Loucy (cell line): ENCODE measurements around the gene SLC31A2.

Experiments used
- H2AFZ ChIP-seq: fragments of 200-600 bp; sonication (generic); 2 replicates; pipeline ENCODE4 v1.6.0; 2016; ENCODE audit warnings: antibody characterized with exemption, mild to moderate bottlenecking, low read length, moderate library complexity
- H3F3A ChIP-seq: fragments of 200-600 bp; 2 replicates; pipeline ENCODE4 v1.6.0; 2016; ENCODE audit warnings: antibody characterized with exemption, low read depth, mild to moderate bottlenecking
- H3K27me3 ChIP-seq: fragments of 200-600 bp; sonication (generic); 2 replicates; pipeline ENCODE4 v1.6.1; 2014; ENCODE audit warnings: low read length, mild to moderate bottlenecking; ENCODE audit not compliant: insufficient read depth, poor library complexity, severe bottlenecking
- H3K36me3 ChIP-seq: fragments of 200-600 bp; sonication (generic); 2 replicates; pipeline ENCODE4 v1.6.1; 2016; ENCODE audit warnings: low read length; ENCODE audit not compliant: insufficient read depth
- H3K4me1 ChIP-seq: fragments of 200-600 bp; sonication (generic); 2 replicates; pipeline ENCODE4 v1.5.1; 2014; ENCODE audit warnings: low read length, mild to moderate bottlenecking; ENCODE audit not compliant: insufficient read depth, poor library complexity, severe bottlenecking
- H3K4me2 ChIP-seq: fragments of 200-600 bp; sonication (generic); 2 replicates; pipeline ENCODE4 v1.6.0; 2014; ENCODE audit warnings: antibody characterized with exemption, low read length, low read depth, mild to moderate bottlenecking; ENCODE audit not compliant: poor library complexity, severe bottlenecking
- H3K4me3 ChIP-seq: fragments of 200-600 bp; sonication (generic); 2 replicates; pipeline ENCODE4 v1.5.1; 2014; ENCODE audit warnings: low read length, mild to moderate bottlenecking, mixed read lengths; ENCODE audit not compliant: poor library complexity, severe bottlenecking
- H3K79me2 ChIP-seq: fragments of 200-600 bp; sonication (generic); 2 replicates; pipeline ENCODE4 v1.6.1; 2014; ENCODE audit warnings: low read length; ENCODE audit not compliant: insufficient read depth
- H3K9ac ChIP-seq: fragments of 200-600 bp; sonication (generic); 2 replicates; pipeline ENCODE4 v1.6.0; 2014; ENCODE audit warnings: mild to moderate bottlenecking, low read depth, low read length, moderate library complexity; ENCODE audit not compliant: poor library complexity, severe bottlenecking
- H3K9me2 ChIP-seq: fragments of 200-600 bp; sonication (generic); replicated peaks from 2 replicates; pipeline ENCODE4 v1.6.1; 2016; ENCODE audit warnings: low read depth, low read length, mixed read lengths
- H3K9me3 ChIP-seq: fragments of 200-600 bp; sonication (generic); 2 replicates; pipeline ENCODE4 v1.6.1; 2014; ENCODE audit warnings: mild to moderate bottlenecking, antibody characterized with exemption, low read length, low read depth; ENCODE audit not compliant: insufficient read depth
- H4K20me1 ChIP-seq: fragments of 200-600 bp; sonication (generic); 2 replicates; pipeline ENCODE4 v1.6.0; 2014; ENCODE audit warnings: antibody characterized with exemption, low read length, mild to moderate bottlenecking; ENCODE audit not compliant: insufficient read depth, poor library complexity, severe bottlenecking
- EZH2phosphoT487 ChIP-seq: fragments of 200-600 bp; IDR thresholded peaks from 2 replicates; pipeline ENCODE4 v1.6.1; 2018; ENCODE audit warnings: antibody characterized with exemption, mild to moderate bottlenecking, moderate library complexity, borderline replicate concordance
- TF ChIP-seq, protein P1 (sequence below): fragments of 200-600 bp; sonication (generic); conservative IDR thresholded peaks from 2 replicates; pipeline ENCODE4 v1.5.1; 2014; ENCODE audit warnings: mild to moderate bottlenecking, antibody characterized with exemption, low read length

The SLC31A2 gene

DNA sequence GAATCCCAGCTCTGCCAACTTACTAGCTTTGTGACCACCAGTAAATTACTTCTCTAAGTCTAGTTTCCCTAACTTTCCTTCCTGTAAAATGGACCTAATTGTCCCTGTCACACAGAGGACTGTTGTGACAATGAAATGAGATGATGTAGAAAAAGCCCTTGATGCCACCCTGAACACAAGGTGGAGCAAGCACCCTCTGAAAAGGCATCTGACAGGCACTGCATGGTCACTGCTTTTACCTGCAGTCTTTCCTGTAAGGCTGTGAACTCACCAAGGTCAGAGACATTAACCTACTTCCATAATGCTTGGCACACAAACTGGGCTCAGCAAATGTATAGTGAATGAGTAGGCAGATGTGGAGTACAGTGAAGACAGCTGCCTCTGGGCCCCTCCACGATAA lies 6.1 kb downstream of the SLC31A2 start:
- TF ChIP-seq, protein P1, sequence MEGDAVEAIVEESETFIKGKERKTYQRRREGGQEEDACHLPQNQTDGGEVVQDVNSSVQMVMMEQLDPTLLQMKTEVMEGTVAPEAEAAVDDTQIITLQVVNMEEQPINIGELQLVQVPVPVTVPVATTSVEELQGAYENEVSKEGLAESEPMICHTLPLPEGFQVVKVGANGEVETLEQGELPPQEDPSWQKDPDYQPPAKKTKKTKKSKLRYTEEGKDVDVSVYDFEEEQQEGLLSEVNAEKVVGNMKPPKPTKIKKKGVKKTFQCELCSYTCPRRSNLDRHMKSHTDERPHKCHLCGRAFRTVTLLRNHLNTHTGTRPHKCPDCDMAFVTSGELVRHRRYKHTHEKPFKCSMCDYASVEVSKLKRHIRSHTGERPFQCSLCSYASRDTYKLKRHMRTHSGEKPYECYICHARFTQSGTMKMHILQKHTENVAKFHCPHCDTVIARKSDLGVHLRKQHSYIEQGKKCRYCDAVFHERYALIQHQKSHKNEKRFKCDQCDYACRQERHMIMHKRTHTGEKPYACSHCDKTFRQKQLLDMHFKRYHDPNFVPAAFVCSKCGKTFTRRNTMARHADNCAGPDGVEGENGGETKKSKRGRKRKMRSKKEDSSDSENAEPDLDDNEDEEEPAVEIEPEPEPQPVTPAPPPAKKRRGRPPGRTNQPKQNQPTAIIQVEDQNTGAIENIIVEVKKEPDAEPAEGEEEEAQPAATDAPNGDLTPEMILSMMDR, result peak; percentile 39
- TF ChIP-seq EZH2phosphoT487, result no peak
- H3K79me2 ChIP-seq, result no peaks in the 10 kb centered on the region
- H3K9ac ChIP-seq, result no peak overlapping the region
- H3K9me3 ChIP-seq, result no peaks in the 10 kb centered on the region
- peaks cover 22% of the 10 kb centered on the region for H3K4me1 ChIP-seq
- H3K9me2 ChIP-seq, result no peaks in the 10 kb centered on the region
- no peaks in the 10 kb centered on the region for H3F3A ChIP-seq
- H4K20me1 ChIP-seq, result no peaks in the 10 kb centered on the region
- H3K27me3 ChIP-seq, result no peaks in the 10 kb centered on the region
- H3K36me3 ChIP-seq, result peaks cover 7% of the 10 kb centered on the region; the same call in 1 of the 2 replicates
- H3K4me2 ChIP-seq, result no peak overlapping the region
- H2AFZ ChIP-seq, result no peak overlapping the region
- H3K4me3 ChIP-seq, result no peak overlapping the region

DNA sequence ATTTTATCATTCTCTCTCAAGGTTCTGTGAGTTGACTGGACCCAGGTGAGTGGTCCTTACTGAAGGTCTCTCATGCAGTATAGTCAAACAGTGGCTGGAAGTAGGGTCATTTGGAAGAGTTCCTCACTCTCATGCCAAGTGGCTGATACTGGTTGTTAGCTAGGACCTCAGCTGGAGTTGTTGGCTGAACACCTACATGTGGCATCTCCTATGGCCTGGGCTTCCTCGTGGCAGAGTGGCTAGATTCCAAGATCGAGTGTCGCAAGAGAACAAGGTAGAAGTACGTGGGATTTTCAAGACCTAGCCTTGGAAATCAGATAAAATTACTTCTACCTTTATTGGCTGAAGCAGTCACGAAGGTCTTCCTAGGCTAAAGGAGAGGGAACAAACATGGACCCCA lies 7.6 kb downstream of the SLC31A2 start:
- no peak overlapping the region for H2AFZ ChIP-seq
- TF ChIP-seq, protein P1, result no peak
- TF ChIP-seq EZH2phosphoT487, result no peak
- no peaks in the 10 kb centered on the region for H4K20me1 ChIP-seq
- no peaks in the 10 kb centered on the region for H3F3A ChIP-seq
- H3K27me3 ChIP-seq, result no peaks in the 10 kb centered on the region
- no peaks in the 10 kb centered on the region for H3K9me2 ChIP-seq
- H3K9me3 ChIP-seq, result no peaks in the 10 kb centered on the region
- H3K79me2 ChIP-seq, result no peaks in the 10 kb centered on the region
- no peak overlapping the region for H3K9ac ChIP-seq
- no peak overlapping the region for H3K4me2 ChIP-seq
- peaks cover 23% of the 10 kb centered on the region; the same call in 1 of the 2 replicates for H3K36me3 ChIP-seq
- peaks cover 13% of the 10 kb centered on the region for H3K4me1 ChIP-seq
- H3K4me3 ChIP-seq, result no peak overlapping the region

DNA sequence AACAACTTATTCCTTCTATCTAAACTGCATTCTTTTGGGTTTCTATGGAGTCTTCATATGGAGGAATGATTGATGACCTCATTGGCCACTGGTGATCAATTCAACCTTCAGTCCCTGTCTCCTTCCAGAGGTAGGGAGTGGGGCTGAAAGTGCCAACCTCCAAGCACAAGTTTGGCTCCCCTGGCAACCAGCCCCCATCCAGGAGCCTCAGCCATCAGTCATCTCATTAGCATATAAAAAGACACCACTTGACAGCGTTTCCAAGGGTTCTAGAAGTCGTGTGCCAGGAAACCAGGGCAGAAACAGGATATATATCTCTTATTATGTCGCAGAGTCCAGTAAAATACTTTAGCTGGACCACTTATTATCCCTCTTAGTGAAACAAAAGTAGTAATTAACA lies 9.8 kb downstream of the SLC31A2 start:
- Histone ChIP-seq H3K9me2 (no peaks in the 10 kb centered on the region), H3K4me2 (no peak overlapping the region), H3F3A (no peaks in the 10 kb centered on the region), H3K4me3 (no peak overlapping the region), H3K79me2 (no peaks in the 10 kb centered on the region), H4K20me1 (no peaks in the 10 kb centered on the region), H3K4me1 (peaks cover 9% of the 10 kb centered on the region), H3K9ac (no peak overlapping the region), H3K27me3 (no peaks in the 10 kb centered on the region), H2AFZ (no peak overlapping the region), H3K36me3 (peaks cover 43% of the 10 kb centered on the region; the same call in 1 of the 2 replicates), H3K9me3 (no peaks in the 10 kb centered on the region)
- TF ChIP-seq, protein P1, result no peak
- TF ChIP-seq EZH2phosphoT487, result no peak
